Measurements from ENCODE around the gene TOR4A. TPM values are rescaled to one million over a fixed set of nuclear protein-coding genes. Genes with fewer than 3 reads are reported as not detected.

Gene TOR4A
- total RNA-seq, 8 experiments from 2014 or later: 0.11 to 14.2 (median 0.71) TPM

DNA sequence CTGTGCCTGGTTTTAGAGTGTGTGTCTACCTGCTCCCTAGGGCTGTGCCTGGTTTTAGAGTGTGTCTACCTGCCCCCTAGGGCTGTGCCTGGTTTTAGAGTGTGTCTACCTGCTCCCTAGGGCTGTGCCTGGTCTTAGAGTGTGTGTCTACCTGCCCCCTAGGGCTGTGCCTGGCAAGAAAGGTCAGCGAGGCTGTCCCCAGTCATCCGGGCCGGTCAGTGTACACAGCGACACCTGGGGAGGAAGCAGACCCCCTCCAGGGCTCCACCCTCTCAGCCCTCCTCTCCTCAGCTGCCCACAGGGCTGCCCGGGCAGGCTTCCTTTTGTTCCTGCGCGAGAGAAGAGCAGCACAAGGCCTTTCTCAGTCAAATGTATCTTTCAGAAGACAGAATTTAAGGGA, 20.4 kb downstream of the TOR4A start:
- in situ Hi-C loops (cut with MboI; ENCODE audit: low pct_unique_long_range_greater_than_20kb in 2 of 9, low sequenced_read_pairs in 9 of 9, unreplicated experiment in 9 of 9): loop anchor here in 3 of 9 experiments (10.0 to 25.0 kb wide), 3 partner anchors 107 to 139 kb away; partner anchors contain the start of genes ENTPD8 (in 1 of the 3), EXD3 (in 1 of the 3) and NOXA1 (in 1 of the 3)

DNA sequence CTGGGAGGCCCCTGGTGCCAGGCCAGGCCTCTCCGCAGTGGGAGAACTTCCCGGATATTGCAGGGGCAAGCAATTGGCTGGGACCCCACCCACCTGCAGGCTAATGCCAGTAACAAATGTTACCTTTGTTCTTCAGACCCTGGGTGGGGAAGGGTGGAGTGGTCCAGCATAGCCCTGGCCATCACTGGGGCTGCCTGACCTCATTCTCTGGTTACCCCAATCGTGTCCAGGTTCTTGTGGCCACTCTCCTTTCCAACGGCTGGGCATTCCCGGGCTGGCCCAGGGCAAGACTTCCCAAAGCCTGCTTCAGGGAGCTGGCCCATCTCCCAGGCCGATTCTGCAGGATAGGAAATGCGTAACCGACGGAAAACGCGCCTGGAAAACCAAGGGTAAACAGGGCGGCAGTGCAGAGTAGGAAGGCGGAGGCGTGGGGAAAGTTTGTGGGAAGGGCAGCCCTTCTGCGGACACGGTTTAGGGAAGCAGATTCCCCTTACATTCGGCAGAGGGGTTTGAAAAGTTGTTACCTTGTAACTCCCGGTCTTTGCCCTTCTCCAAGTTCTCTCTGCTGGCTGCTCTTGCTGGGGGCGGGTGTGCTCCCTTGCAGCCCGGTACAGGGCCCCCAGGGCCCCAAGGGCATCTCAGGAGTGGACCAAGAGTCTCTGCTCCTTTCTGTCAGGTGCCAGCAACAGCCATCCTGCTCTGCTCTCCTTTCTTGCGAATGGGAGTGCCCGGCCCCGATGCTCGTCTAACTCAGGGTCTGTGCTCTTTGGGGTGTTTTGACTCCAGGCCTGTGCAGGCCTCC, 21.1 kb downstream of the TOR4A start:
- no peak overlapping the region for H3K27ac ChIP-seq
- peak overlapping the region in 2 of 5 donors; percentile 53 to 74 for H3K4me3 ChIP-seq
- WGBS, 10 experiments: 10 to 58% (median 34%) methylated on average over 1 to 12 of the region's 24 CpGs; no CpG with 5 or more reads in 2 of the 10 experiments
- ATAC-seq (replicated peaks in 6 of 8): no peak
- in situ Hi-C loops (cut with MboI; ENCODE audit: low pct_unique_long_range_greater_than_20kb in 2 of 9, low sequenced_read_pairs in 9 of 9, unreplicated experiment in 9 of 9): loop anchor here in 3 of 9 experiments (10.0 to 25.0 kb wide), 3 partner anchors 106 to 139 kb away; partner anchors contain the start of genes ENTPD8 (in 1 of the 3), EXD3 (in 1 of the 3) and NOXA1 (in 1 of the 3)
- H3K4me1 ChIP-seq (replicated peaks in 1 of 2): peaks cover 18 to 34% of the 10 kb centered on the region in 2 donors

More for the DNA sequence above, 20.4 kb downstream of the TOR4A start:
- Histone ChIP-seq H3K4me3 (no peak overlapping the region), H3K27ac (no peak overlapping the region), H3K4me1 (replicated peaks in 1 of 2) (peaks cover 14 to 27% of the 10 kb centered on the region in 2 donors)
- WGBS, 10 experiments: 40% methylated on average over 4 of the region's 7 CpGs; no CpG with 5 or more reads in 9 of the 10 experiments
- ATAC-seq (replicated peaks in 6 of 8): no peak

DNA sequence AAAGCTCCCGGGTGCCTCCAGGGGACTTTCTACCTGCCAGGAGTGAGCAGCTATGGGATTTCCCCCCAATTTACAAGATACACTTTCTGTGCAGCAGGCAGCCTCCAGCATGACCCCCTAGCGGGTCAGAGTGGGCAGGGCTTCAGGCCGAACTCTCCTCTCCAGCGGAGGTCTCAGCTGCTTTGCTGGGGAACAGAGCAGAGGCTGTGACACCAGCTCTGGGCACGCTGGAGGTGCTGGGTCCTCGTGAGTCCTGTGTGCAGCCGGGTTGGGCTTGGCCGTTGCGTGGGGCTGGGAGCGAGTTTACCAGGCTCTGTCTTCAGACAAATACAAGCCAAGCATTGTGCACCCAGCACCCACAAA, 21.7 kb downstream of the TOR4A start:
- in situ Hi-C loops (cut with MboI; ENCODE audit: low pct_unique_long_range_greater_than_20kb in 2 of 9, low sequenced_read_pairs in 9 of 9, unreplicated experiment in 9 of 9): loop anchor here in 3 of 9 experiments (10.0 to 25.0 kb wide), 3 partner anchors 106 to 138 kb away; partner anchors contain the start of genes ENTPD8 (in 1 of the 3), EXD3 (in 1 of the 3) and NOXA1 (in 1 of the 3)
- WGBS, 10 experiments: 18 to 77% (median 33%) methylated on average over 2 to 7 of the region's 10 CpGs; no CpG with 5 or more reads in 5 of the 10 experiments
- peak overlapping the region in 4 of 5 donors; percentile 52 to 75 (median 64) for H3K4me3 ChIP-seq
- no peak for ATAC-seq (replicated peaks in 6 of 8)
- H3K4me1 ChIP-seq (replicated peaks in 1 of 2): peaks cover 18 to 40% of the 10 kb centered on the region in 2 donors
- H3K27ac ChIP-seq: no peak overlapping the region

DNA sequence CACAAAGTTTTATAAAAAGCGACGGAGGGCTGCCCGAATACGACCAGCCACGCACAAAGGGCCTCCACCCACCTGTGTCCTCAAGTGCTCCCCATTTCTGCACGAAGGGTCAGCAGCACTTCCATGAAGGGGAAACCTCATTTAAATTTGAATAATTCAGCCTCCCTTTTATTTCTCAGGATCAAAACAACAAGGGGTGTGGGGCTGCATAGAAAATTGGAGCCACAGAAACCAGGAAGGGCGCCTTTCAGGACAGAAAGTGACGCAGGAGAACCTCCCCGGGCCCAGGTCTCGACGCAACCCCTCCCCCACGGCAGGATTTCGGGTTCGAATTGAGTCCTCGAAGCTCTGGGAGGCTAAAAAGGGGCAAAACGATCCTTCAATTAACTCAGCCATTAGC, 22.4 kb downstream of the TOR4A start:
- WGBS, 10 experiments: 0 to 33% (median 10%) methylated on average over 1 to 16 of the region's 16 CpGs; no CpG with 5 or more reads in 2 of the 10 experiments
- H3K4me3 ChIP-seq: peak overlapping the region; percentile 52 to 75 (median 55)
- in situ Hi-C loops (cut with MboI; ENCODE audit: low pct_unique_long_range_greater_than_20kb in 2 of 9, low sequenced_read_pairs in 9 of 9, unreplicated experiment in 9 of 9): loop anchor here in 8 of 9 experiments (10.0 to 25.0 kb wide), 4 partner anchors 105 to 237 kb away; partner anchors contain the start of genes EXD3 (in 6 of the 8), NOXA1 (in 6 of the 8) and ENTPD8 (in 1 of the 8)
- no peak for ATAC-seq (replicated peaks in 6 of 8)
- H3K4me1 ChIP-seq (replicated peaks in 1 of 2): peaks cover 24 to 47% of the 10 kb centered on the region in 2 donors
- no peak overlapping the region for H3K27ac ChIP-seq

DNA sequence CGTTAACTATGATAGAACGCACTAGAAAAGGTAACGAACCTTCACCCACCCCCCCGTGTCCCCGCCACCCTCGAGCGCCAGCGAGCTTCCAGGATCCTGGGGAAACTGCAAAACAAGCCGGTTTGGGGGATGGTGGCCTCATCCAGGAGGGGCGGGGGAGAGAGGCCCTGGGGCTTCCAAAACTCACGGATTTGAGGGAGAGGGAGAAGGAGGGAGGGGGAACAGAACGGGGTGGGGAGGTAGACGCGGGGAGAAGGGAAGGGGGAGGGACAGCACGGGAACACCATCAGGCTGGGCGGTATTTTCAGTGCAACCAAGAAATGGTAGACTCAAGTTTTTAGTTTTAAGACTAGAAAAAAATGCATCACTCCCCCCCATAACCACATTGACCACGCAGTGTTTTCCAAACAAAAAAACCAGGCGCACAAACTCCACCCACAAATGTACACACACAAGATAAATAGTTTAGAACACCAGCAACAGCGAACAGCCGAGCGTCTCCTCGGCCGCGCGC, 23.1 kb downstream of the TOR4A start:
- peak overlapping the region; percentile 6 to 45 for H3K27ac ChIP-seq
- ATAC-seq (replicated peaks in 6 of 8): no peak
- in situ Hi-C loops (cut with MboI; ENCODE audit: low pct_unique_long_range_greater_than_20kb in 2 of 9, low sequenced_read_pairs in 9 of 9, unreplicated experiment in 9 of 9): loop anchor here in 6 of 9 experiments (25.0 kb wide), 2 partner anchors 112 to 237 kb away; partner anchors contain the start of genes EXD3 (in 5 of the 6) and NOXA1 (in 5 of the 6)
- WGBS, 10 experiments: 0 to 50% (median 0%) methylated on average over 2 to 3 of the region's 25 CpGs; no CpG with 5 or more reads in 6 of the 10 experiments
- H3K4me3 ChIP-seq: peak overlapping the region; percentile 52 to 75 (median 55)
- peaks cover 31 to 52% of the 10 kb centered on the region in 2 donors for H3K4me1 ChIP-seq (replicated peaks in 1 of 2)

DNA sequence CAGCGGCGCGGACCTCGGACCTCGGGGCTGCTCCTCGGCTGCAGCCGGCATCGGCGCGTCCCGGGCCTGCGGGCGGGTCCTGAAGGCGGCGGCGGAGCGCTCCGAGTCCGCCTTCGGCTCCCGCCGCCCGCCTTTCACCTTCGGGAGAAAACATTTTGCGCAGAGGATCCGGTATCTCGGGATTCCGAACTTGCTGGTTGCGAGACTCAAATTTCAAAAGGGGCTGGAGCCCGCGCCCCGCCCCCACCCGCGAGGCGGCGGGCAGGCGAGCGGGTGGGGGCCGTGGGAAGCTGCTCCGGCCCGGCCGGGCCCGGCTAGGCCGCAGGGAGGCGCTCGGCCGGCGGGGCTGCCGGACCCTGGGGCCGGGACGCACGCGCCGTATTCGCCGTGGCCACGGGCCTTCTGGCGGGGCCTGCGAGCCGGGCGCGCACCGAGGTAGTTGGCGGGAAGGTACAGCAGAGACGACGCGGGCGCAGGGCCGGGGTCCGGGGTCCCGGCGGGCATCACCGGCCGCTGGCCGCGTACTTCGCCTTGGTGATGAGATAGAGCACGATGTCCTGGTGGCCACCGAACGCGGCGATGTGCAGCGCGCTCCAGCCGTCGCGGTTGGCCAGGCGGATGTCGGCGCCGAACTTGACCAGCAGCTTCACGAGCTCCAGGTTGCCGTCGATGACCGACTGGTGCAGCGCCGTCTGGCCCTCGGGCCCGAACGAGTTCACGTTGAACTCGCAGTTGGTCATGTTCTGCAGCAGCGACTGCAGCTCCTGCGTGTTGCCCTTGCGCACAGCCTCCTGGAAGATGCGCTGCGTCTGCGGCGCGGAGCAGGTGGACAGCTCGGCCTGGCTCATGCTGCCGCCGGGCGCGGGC, 23.8 kb downstream of the TOR4A start:
- WGBS, 10 experiments: 2 to 3% methylated on average over 8 to 21 of the region's 115 CpGs; no CpG with 5 or more reads in 8 of the 10 experiments
- in situ Hi-C loops (cut with MboI; ENCODE audit: low pct_unique_long_range_greater_than_20kb in 2 of 9, low sequenced_read_pairs in 9 of 9, unreplicated experiment in 9 of 9): loop anchor here in 6 of 9 experiments (25.0 kb wide), 2 partner anchors 111 to 236 kb away; partner anchors contain the start of genes EXD3 (in 5 of the 6) and NOXA1 (in 5 of the 6)

DNA sequence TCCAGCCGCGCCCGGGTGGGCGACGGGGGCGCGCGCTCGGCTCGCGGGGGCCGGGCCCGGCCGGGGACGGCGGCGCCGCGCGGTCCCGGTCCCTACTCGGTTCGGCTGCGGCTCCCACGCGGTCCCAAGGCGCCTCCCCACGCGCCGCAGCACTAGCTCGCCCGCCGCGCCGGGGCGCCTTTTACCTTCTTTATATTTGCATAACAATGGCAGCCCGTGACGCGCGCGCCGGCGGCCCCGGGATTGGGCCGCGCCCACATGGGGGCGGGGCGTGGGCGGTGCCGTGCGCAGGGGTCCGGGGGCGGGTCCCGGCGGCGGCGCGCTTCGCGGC, 24.6 kb downstream of the TOR4A start, which contains the start of gene NRARP:
Gene NRARP, minus strand, starts transcription at position 154 of the 331 bp plus-strand sequence. CDS start 343 bp downstream, outside the sequence.
- Histone ChIP-seq H3K27ac (peak within 1 kb of the TSS; percentile 6 to 45), H3K4me3 (peak within 1 kb of the TSS; percentile 52 to 75 (median 55)), H3K4me1 (replicated peaks in 1 of 2) (peaks cover 45 to 58% of the 10 kb centered on the region in 2 donors)
- peak; percentile 57 to 71 (median 61) for ATAC-seq (replicated peaks in 6 of 8)
- WGBS, 10 experiments: no CpG with 5 or more reads among the region's 60 CpGs
- in situ Hi-C loops (cut with MboI; ENCODE audit: low pct_unique_long_range_greater_than_20kb in 2 of 9, low sequenced_read_pairs in 9 of 9, unreplicated experiment in 9 of 9): loop anchor here in 6 of 9 experiments (25.0 kb wide), 2 partner anchors 110 to 235 kb away; partner anchors contain the start of genes EXD3 (in 5 of the 6) and NOXA1 (in 5 of the 6)

More for the DNA sequence above, 23.8 kb downstream of the TOR4A start:
- peak; percentile 6 to 52 (median 14) for ATAC-seq (replicated peaks in 6 of 8)
- Histone ChIP-seq H3K4me3 (peak overlapping the region; percentile 52 to 75 (median 55)), H3K4me1 (replicated peaks in 1 of 2) (peaks cover 38 to 58% of the 10 kb centered on the region in 2 donors), H3K27ac (peak overlapping the region; percentile 6 to 45)

DNA sequence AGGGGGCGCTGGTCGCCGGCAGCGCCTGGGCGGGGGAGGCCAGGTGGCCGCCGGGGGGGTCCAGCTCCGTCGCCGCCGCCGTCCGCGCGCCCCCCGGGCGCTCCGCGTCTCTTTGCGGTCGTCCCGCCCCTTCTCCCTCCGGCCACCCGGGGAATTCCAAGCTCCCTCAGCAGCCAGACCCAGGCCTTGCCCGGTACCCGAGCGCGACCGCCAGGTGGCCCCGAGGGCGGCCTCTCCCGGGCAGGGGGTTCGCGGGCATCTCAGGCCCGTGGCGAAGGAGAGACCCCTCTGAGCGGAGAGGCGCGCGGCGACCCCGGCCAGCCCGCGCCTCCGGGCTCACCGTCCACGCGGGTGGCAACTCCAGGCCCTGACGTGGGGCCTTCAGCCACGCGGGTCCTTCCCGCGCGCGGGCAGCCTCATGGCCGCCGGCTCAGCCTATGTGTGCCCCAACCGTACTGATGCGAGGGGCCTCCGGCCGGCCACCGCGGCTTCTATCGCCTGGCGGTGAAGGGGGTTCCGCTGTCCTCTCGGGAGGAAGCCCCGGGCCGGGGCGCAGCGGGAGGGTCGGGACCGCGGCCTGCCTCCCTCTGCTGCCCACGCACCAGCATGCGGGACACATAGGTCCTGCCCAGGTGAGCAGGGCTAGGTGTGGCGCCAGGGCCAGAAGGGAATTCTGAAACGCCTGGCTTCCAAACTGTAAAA, 25.1 kb downstream of the TOR4A start:
- in situ Hi-C loops (cut with MboI; ENCODE audit: low pct_unique_long_range_greater_than_20kb in 2 of 9, low sequenced_read_pairs in 9 of 9, unreplicated experiment in 9 of 9): loop anchor here in 6 of 9 experiments (25.0 kb wide), 2 partner anchors 110 to 235 kb away; partner anchors contain the start of genes EXD3 (in 5 of the 6) and NOXA1 (in 5 of the 6)
- peaks cover 50 to 61% of the 10 kb centered on the region in 2 donors for H3K4me1 ChIP-seq (replicated peaks in 1 of 2)
- H3K4me3 ChIP-seq: peak overlapping the region; percentile 52 to 75 (median 55)
- H3K27ac ChIP-seq: peak overlapping the region in 1 of 2 donors; percentile 18
- ATAC-seq (replicated peaks in 6 of 8): peak; percentile 38 to 57 (median 52)
- WGBS, 10 experiments: 7 to 27% (median 17%) methylated on average over 2 to 9 of the region's 78 CpGs; no CpG with 5 or more reads in 7 of the 10 experiments

DNA sequence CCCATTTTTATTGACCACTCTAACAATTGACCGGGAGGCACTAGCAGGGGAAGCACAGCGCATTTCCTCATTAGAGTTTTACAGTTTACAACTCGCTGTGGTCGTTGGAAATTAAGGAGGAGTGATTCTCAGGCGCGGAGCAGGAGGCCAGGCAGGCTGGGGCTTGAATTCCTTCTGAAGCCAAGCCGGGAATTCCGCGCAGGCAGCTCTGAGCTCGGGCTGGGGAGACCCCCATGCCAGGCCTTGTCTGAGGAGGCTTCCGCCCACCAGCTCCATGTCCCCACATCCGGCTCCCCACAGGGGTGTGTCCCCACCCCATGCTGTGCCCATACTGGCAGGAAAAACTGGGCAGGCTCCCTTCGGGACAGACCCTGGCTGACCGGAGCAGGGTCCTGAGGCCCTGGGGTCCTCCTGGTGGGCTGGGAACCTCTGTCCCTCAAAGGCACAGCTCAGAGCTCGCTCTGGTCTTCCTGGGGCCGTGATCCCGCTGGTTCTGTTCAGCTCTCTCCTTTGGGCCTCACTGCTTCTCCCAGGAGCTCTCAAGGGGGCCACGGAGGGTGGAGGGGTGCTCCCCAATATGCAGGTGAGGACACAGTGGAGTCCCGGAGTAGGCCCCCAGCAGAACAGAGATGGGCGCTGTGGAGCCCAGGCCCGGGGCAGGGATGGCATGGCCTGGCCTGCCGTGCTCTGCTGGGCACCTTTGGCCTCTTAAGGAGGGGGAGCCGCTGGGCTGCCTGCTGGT, 25.8 kb downstream of the TOR4A start:
- no peak for ATAC-seq (replicated peaks in 6 of 8)
- in situ Hi-C loops (cut with MboI; ENCODE audit: low pct_unique_long_range_greater_than_20kb in 2 of 9, low sequenced_read_pairs in 9 of 9, unreplicated experiment in 9 of 9): loop anchor here in 6 of 9 experiments (25.0 kb wide), 2 partner anchors 109 to 234 kb away; partner anchors contain the start of genes EXD3 (in 5 of the 6) and NOXA1 (in 5 of the 6)
- Histone ChIP-seq H3K4me1 (replicated peaks in 1 of 2) (peaks cover 56 to 65% of the 10 kb centered on the region in 2 donors), H3K27ac (peak overlapping the region in 1 of 2 donors; percentile 18), H3K4me3 (peak overlapping the region in 2 of 5 donors; percentile 53 to 74)
- WGBS, 10 experiments: 0 to 78% (median 48%) methylated on average over 1 to 13 of the region's 23 CpGs; no CpG with 5 or more reads in 4 of the 10 experiments

DNA sequence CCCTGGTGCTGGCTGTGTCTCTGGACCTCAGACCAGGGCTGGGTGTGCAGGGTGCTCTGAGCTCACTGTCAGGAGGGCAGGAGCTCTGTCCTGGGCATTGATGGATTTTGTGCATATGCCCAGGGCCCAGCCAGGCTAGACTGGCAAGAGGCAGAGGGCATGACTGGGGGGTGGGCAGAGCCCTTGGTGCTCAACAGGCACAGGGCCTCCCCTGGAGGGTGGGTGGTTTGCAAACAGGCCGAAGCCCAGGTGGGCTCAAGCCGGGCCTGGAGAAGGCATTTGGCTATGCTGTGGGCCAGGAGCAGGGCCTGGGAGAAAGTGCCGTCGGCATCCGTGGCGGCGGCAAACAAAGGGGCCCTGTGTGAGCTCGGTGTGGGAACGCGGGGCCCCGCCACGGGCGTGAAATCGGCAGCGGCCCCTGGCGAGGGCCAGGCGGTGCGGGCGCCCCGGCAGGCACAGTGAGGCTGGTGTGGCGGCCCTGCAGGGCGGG, 26.4 kb downstream of the TOR4A start:
- no peak overlapping the region for H3K27ac ChIP-seq
- H3K4me1 ChIP-seq (replicated peaks in 1 of 2): peaks cover 59 to 66% of the 10 kb centered on the region in 2 donors
- WGBS, 10 experiments: 100% methylated on average over 2 of the region's 22 CpGs; no CpG with 5 or more reads in 9 of the 10 experiments
- no peak overlapping the region for H3K4me3 ChIP-seq
- in situ Hi-C loops (cut with MboI; ENCODE audit: low pct_unique_long_range_greater_than_20kb in 2 of 9, low sequenced_read_pairs in 9 of 9, unreplicated experiment in 9 of 9): loop anchor here in 6 of 9 experiments (25.0 kb wide), 2 partner anchors 108 to 233 kb away; partner anchors contain the start of genes EXD3 (in 5 of the 6) and NOXA1 (in 5 of the 6)
- ATAC-seq (replicated peaks in 6 of 8): no peak

Data from motor neuron (in vitro differentiated cells).